CD4-positive, alpha-beta T cell treated with Interleukin-4 for 1 hour (primary cell): ENCODE measurements around the gene NUFIP1.
"Not testable (repeated sequence)": the region's sequence is repeated elsewhere in the genome, so short reads cannot be mapped to it uniquely, and the experiment has no call there.

Experiments used
- DNase-seq, 2 donors: peaks; one replicate each; pipeline ENCODE4 v3.0.0-alpha.2; 2020 to 2022

The NUFIP1 gene

DNA sequence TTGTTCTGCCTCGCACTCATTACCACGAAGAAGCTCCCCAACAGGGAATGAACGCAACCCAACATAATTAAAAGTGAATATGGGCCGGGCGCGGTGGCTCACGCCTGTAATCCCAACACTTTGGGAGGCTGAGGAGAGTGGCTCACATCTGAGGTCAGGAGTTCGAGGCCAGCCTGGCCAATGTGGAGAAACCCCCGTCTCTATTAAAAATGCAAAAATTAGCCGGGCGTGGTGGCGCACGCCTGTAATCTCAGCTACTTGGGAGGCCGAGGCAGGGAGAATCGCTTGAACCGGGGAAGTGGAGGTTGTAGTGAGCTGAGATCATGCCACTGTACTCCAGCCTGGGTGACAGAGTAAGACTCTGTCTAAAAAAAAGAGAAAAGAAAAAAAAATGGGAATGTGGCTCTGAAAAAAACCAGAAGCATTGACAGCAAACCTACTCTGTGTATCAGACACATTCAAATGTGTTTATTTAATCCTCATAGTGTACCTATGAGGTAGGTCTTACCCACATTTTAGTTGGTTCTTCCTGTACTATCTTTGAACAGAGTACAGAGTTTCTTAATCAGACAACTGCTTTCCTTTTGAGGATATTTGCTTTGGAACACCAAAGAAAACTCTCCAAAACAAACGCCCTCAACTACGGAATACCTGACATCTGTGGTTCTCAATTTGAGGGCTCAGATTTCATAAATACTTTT, 70.0 kb downstream of the NUFIP1 start:
- DNase-seq = no peak

DNA sequence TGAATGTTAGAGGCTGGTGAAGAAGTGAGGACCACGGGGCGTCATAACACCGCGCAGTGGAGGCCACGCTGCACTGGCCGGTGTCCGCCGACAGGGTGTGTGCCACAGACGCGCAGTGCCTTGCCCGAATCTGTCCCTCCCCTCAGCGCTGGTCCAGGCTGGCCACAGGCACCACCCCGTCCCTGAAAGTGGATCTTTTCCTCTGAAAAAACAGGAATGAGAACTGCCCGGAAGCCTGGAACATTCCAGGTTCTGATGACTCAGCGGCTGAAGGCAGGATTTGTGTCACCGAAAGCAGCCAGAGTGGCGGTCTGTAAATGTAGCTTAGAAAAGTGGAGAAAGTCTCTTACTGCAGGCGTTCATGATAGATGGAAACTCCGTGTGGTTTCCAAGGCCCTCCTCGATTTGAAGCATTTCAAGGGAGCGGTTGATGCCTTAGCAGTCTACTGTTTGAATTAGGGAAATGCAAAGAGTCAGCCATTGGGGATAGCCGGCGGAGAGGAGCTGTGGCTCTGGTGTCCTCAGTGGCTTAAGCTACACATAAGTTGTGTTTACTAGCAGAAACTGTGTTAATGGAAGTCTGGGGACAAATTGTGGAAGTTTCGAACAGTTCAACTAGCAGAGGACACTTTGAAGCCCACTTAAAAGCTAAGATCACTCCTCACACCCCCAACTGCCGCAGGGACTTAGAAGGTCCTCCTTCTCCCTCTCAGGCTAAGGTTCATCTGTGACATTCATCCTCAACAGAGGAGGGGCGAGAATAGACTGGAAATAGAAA, 70.8 kb downstream of the NUFIP1 start:
- DNase-seq = peak; percentile 87 to 88

GRCh38 chr13:44917589-44918325, 71.5 kb downstream of the NUFIP1 start:
- peak; percentile 97 to 98 for DNase-seq

- no peak for DNase-seq
These were observed 76.8 kb downstream of the NUFIP1 start for GRCh38 chr13:44912278-44913016.

DNA sequence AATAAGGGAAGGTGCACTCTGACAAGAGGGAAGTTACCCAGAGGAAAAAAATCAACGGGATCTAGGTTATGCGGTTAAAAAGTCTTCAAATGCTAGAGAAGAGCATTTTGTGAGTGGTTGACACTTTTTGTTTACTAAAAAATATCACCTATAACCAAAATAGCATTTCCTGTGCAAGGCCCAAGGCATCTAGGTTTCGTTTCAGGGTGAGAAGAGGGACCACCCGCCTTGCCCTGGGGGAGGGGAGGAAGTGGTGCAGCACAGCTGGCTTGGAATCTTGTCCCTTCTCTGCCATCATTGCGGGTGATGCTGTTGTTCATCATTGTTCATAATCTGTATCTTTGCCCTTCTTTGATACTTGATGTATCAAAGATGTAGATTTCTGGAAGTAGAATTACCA, 80.6 kb downstream of the NUFIP1 start:
- no peak for DNase-seq

- no peak for DNase-seq
These were observed 81.0 kb downstream of the NUFIP1 start for GRCh38 chr13:44908266-44908665.

- no peak for DNase-seq
These were observed 82.6 kb downstream of the NUFIP1 start for GRCh38 chr13:44906713-44907112.

DNA sequence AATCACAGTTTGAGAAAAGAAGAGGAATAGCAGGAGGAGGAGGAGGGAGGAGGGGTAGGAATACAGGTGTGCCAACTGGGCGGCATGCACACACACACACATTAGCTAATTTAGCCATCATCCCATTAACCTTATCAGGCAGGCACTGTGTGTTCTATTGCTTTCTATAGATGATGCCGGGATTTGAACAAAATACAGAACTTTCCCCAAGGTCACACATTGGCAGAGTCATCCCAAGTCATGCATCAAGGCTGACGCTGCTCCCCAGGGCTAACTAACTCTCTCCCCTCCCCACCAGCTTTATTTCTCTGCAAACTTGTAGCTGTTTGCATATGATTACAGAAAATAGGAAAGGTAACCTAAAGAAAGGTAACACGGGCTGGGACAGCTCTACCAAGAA, 83.0 kb downstream of the NUFIP1 start:
- no peak for DNase-seq

DNA sequence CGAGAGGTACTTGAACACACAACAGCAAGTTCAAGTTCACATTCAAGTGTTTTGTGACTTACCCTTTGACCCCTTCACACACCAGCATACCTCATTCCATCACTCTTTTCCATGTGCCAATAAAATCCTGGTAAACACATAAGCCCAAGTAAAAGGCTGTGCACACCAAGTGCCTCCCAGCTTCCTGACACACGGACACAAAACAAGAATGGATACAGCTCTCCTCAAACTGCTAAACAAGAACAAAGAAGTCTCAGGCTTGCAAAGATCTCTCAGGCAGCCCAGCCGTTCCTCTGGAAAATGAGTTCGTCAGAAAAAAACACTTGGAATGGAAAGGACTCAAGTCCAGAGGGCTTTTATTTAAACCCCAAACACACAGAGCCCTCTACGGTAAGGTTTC, 83.7 kb downstream of the NUFIP1 start:
- DNase-seq = no peak

DNA sequence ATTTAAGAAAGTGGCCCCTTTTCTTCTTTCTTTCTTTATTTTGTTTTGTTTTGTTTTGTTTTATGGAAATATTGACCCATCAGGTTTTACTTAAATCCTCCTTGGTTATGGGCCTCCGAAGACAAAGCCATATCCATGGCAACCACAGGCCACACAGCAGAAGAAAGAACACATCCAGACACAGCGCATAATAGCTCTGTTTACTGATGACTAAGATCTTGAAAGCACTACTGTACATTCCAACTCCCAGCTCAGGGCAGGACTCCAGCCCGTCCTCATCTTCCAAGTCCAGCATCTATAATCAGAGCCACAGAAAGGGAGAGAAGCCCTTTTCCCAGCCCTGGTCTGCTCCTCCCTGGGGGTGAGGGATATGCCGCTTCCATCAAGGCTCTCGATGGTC, 84.3 kb downstream of the NUFIP1 start:
- DNase-seq = no peak

GRCh38 chr13:44903574-44903985, 85.7 kb downstream of the NUFIP1 start:
- no peak for DNase-seq

DNA sequence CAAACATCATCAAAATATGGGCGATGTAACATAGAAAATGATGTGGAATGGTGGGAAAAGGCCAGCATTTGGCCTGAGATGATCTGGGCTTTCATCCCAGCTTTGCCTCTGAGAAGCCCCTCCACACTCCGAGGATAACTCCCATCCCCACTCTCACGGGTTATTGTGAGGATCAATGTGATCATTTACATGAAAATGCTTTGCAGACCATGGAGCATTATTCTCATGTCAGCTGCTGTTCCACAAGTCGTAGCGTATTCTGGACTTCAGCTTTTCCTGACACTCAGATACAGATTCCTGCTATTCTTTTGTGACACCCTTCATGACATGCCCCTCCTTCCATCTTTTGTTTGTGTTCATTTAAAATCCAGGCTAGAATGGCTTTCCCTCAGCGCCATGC, 86.5 kb downstream of the NUFIP1 start:
- no peak for DNase-seq

DNA sequence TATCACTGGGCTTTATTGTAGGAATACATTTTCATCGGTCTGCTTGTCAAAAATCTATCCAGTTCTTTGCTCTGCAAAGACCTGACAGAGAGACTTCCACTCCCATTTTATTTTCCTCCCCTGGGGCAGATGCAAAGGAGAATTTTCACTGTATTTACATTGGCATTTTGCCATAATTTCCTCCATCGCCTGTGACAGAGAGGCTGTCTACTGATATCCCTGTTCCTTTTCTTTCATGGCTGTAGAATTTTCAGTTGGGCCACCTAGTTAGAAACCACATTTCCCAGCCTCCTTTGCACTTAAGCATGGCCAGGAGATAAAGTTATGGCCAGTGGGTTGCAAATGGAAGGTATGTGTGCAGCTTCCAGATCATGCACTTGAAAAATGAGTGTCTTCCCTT, 89.3 kb downstream of the NUFIP1 start:
- DNase-seq = no peak

GRCh38 chr13:44898308-44898707, 91.0 kb downstream of the NUFIP1 start:
- DNase-seq = not testable (repeated sequence)

DNA sequence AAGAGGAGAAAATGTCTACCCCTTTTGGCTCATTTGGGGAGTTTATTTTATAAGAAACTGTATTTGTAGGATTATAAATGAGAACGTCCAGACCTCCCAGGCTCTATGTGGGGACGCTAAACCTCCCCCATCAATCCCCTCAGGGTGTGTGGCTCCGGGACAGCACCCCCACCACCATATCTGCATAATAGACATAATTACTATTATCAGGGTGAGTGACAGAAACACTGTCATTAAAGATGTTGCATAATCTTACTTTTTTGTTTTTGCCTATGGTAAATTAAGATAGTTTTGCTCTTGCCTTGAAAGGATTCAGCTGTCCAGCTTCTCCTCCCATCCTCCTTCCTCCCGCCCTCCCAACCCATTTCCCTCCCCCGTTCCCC, 93.3 kb downstream of the NUFIP1 start:
- DNase-seq = no peak

DNA sequence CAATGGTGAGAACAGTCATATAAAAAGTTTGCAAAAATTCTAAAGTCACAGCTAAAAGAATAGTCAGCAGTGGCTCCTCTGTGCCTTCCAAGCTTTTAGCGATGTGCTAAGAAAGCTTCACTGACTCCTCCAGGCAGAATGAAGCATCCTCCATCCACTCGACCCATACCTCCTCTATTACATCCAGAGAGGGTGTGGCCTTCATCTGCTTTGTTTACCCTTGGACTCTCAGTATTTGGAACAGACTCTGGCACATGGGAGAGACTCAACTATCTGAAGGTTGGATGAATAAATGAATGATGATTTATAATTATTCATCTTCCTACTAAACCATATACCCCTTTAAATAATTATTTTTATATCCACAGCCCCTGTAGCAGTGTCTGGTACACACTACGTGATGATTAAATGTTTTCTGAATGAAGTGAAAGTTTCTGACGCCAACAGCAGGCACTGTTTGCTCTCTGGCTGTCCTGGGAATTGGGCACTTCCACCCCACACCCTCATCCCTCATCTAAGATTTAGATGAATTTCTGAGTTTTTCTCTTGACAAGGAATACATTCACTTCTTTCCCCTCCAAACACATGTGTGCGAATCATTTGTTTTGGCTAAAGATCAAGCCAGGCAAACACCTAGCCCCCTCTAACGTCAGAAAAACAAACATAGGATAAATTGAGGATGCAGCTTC, 93.9 kb downstream of the NUFIP1 start:
- no peak for DNase-seq

DNA sequence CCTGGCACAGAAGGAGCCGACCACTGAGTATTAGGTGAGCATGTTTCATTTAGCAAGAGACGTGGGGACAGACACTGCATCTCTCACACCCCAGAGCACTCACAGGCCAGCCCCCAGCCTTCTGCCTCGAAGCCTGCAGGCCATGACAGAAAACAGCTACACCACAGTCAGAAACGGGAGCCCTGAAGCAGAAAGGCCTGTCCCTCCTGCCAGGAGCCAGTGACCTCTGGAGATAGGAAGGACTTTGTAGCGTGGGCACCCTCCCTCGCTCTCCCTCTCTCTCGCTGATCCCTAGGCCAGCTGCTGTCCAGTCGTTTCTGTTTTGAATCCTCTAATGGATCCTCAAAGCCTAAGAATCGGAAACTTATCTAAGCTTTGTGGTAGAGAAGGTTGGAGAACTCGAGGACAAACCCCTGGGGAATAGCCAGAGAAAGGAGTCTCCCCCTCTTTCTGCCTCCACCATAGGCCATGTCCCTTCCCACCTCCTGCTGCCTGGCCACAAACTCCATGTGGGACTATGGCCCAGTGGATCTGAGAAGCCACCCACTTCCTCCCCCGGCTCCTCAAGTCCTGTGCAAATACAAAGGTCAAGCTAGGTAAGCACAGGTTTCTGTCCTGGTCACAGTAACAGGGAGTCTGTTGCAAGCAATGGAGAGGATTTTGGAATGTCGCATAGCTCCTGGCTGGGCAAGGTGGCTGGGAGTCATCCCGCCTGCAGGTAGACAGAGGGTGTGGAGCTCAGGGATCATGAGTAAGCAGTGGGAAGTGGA, 95.1 kb downstream of the NUFIP1 start:
- DNase-seq = no peak
